GM12892 (cell line): ENCODE results near the gene ANAPC2.
A peak's percentile ranks its signal among the peaks of the same experiment; 100 is the strongest.

ENCODE experiments used
- DNase-seq: peaks from one replicate; pipeline ENCODE4 v3.0.0; 2011; ENCODE audit not compliant: insufficient read length
- FAIRE-seq: peaks from 2 replicates; lab custom pipeline; 2011; peaks lifted over from hg19 to GRCh38; lab: Jason Lieb, UNC
- POLR2A ChIP-seq: IDR thresholded peaks from 2 replicates; pipeline ENCODE4 v1.6.1; 2011; ENCODE audit warnings: low read depth, low read length, control low read depth
- POLR2AphosphoS5 ChIP-seq: IDR thresholded peaks from 2 replicates; pipeline ENCODE4 v1.6.1; 2011; ENCODE audit warnings: low read depth, low read length, control low read depth
- TAF1 ChIP-seq: IDR thresholded peaks from 2 replicates; pipeline ENCODE4 v1.6.1; 2011; ENCODE audit warnings: low read depth, mild to moderate bottlenecking, control low read depth, low read length, borderline replicate concordance

Gene ANAPC2

DNA sequence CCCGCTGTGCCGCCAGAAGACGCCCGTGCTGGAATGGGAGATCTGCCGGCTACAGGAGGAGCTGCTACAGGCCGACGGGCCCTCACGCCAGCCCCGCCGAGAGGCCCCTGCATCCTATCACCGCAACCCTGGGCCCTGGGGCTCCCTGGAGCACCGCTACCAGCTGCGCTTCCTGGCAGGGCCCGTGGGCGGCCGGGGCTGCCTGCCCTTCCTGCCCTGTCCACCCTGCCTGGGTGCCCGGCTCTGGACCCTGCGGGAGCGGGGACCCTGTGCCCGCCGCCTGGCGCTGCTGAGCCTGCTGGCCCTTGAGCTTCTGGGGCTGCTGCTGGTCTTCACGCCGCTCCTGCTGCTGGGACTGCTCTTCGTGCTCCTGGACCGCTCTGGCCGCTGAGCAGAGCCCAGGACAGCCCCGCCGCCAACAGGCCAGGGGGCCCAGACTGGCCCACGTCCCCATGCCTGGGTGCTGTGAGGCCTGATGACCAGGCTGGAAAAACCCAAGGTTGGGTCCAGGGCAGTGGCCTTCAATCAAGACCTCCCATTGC, 29.9 kb upstream of the ANAPC2 start:
- FAIRE-seq (no peak), DNase-seq (no peak)
- no peak for TF ChIP-seq POLR2A
- TF ChIP-seq TAF1 = no peak
- no peak for TF ChIP-seq POLR2AphosphoS5

DNA sequence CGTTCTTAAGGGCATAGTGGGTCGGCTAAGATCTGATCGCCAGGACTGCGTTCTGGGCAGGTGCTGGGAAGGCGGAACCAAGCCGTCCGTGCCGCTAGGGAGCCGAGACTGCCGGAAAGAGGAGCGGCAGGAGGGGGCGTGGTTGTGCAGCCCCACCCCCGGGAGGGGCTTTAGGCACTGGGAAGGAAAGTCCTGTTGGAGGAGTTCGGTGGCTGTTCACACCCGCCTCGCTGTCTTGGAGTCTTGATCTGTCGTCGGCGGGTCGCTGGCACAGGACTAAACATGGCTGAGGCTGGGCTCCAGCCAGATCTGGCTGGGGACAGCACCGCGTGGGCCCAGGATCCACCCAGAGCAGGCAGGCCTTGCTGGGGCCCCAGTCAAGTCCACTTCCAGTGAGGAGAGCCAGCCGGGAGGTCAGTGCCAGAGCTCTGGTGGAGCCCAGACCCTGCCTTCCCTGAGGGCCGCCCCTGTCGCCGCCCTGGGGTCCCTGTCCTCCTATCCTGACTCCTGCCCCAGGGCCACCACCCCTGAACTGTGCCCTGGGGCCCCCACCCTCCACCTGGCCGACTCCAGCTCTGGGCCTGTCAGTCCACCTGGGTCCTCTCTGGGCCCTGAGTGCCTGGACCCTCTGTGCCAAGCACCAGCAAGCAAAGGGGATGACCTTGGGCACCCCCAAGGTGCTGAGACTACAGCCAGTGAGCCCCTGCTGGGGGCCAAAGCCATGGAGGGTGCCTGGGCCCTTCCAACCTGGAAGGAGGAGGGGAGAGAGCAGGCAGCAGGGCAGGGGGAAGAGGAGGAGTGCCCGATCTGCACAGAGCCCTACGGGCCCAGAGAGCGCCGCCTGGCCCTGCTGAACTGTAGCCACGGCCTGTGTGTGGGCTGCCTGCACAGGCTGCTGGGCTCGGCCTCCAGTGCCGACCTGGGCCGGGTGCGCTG, 29.2 kb upstream of the ANAPC2 start:
- FAIRE-seq (no peak), DNase-seq (no peak)
- TF ChIP-seq TAF1 (no peak), POLR2A (no peak), POLR2AphosphoS5 (no peak)

- FAIRE-seq = no peak
- TF ChIP-seq POLR2AphosphoS5 = no peak
- no peak for TF ChIP-seq POLR2A
- DNase-seq = no peak
Observed at GRCh38 chr9:137216188-137216965, 28.0 kb upstream of the ANAPC2 start.

DNA sequence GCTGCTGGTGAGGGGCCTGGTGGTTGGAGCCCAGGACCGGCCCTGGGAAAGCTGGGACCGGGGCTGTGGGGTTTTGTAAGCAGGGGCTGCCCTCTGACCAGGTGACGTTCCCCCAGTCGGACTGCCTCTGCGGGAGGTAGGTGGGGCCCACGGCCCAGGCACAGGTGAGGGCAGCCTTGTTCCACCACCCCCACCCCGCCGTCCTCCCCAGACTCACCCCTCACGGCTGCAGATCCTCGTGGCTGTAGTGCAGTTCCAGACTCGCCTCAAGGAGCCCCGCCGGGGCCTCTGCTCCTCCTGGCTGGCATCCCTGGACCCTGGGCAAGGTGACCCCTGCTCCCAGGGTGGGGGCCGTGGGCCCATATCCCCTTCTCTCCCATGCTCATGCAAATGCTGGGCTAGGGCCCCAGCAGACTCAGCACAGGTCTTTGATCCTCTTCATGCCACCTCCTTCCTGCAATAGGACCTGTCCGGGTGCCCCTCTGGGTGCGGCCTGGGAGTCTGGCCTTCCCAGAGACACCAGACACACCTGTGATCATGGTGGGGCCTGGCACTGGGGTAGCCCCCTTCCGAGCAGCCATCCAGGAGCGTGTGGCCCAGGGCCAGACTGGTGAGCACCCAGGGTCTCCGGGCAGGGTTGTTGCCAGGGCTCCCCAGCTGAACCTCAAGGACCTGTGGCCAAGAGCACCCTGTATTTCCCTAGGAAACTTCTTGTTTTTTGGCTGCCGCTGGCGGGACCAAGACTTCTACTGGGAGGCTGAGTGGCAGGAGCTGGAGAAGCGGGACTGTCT, 27.0 kb upstream of the ANAPC2 start:
- TF ChIP-seq POLR2AphosphoS5 = no peak
- no peak for TF ChIP-seq TAF1
- no peak for TF ChIP-seq POLR2A
- no peak for FAIRE-seq

GRCh38 chr9:137214620-137215019, 26.3 kb upstream of the ANAPC2 start:
- no peak for TF ChIP-seq POLR2A
- no peak for TF ChIP-seq TAF1
- TF ChIP-seq POLR2AphosphoS5 = no peak
- no peak for FAIRE-seq
- no peak for DNase-seq

More for the DNA sequence above, 27.0 kb upstream of the ANAPC2 start:
- DNase-seq = no peak

DNA sequence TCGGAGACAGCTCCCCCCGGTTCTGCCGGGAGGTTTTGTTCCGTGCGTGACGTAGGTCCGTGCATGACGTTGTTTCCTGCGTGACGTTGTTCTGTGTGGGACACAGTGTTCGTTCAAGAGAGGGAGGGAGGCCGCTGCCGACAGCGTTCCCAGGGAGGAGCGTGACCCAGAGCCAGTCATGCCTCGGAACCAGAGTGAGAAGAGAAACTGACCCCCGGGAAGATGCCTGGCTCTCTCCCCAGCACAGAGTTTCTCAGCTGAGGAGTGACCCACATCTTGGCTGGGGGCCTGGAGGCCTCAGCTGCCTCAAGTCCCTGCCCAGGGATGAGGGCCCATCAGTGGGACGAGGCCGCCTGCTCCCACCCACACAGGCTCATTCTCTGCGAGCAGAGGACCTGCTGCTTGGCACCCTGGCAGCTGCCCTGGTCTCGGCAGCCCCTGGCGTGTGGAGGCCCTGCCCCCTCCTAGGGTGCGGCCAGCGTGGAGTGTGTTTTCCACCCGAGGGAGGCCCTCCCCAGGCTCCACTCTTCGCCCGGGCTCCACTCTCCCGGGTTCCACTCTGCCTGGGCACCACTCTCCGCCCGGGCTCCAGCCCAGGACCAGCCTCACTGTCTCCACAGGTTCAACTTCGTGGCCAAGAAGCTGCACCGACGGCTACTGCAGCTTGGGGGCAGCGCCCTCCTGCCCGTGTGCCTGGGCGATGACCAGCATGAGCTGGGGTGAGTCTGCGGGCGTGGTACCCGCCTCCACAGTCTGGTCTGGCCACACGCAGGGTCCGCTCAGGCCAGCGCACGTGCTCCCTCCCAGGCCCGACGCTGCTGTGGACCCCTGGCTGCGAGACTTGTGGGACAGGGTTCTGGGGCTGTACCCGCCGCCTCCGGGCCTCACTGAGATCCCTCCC, 25.1 kb upstream of the ANAPC2 start:
- TF ChIP-seq POLR2A (no peak), POLR2AphosphoS5 (no peak), TAF1 (no peak)
- DNase-seq = no peak
- no peak for FAIRE-seq

DNA sequence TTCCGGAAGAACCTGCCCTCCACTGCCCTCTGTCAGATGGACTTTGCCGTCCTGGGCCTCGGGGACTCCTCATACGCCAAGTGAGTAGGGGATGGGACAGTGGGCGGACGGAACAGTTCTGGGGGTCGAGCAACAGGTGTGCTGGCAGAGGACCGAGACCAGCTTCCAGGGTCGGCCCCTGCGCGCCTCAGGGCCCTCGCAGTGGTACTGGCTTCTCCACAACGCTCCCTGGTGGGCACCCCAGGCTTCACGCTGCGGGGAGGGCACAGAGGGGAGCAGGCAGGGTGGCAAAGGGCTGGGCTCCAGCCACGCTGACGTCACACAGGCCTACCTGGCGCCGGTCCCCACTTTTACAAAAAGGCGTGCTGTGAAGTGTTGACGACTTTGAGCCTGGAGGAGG, 24.2 kb upstream of the ANAPC2 start:
- no peak for FAIRE-seq
- DNase-seq = no peak
- TF ChIP-seq POLR2AphosphoS5 = no peak
- TF ChIP-seq POLR2A = no peak
- no peak for TF ChIP-seq TAF1

DNA sequence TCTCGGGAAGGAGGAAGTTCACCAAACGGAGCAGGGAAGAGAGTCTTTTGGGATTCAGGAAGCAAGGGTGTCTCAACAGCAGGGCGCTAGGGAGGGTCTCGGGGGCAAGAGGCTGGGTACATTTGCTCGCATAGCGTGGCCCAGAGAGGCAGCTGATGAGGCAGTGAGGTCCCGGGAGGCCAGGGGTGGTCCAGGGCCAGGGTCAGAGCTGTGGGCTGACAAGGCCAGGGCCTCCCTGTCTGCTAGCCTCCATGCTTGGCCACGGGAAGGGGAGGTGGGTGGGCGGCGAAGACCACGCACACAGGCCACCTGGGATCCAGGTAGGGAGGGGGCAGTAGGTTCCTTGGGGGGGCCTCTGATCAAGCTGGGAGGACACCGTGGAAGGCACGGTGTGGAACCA, 23.2 kb upstream of the ANAPC2 start:
- peak; percentile 17 for FAIRE-seq
- TF ChIP-seq POLR2A (peak; percentile 15; the same call in 1 of the 2 replicates), TAF1 (no peak)
- DNase-seq = no peak

- TF ChIP-seq TAF1 (no peak), POLR2A (no peak; the same call in 1 of the 2 replicates), POLR2AphosphoS5 (no peak)
- DNase-seq (no peak), FAIRE-seq (no peak)
Observed at GRCh38 chr9:137206602-137207001, 18.2 kb upstream of the ANAPC2 start.

GRCh38 chr9:137205126-137206069, 17.0 kb upstream of the ANAPC2 start, which contains the start of the genes NDOR1 and TMEM203:
TSS of gene NDOR1 (plus strand) at chr9:137205700. CDS start at chr9:137205778, 78 bp downstream.
TSS of gene TMEM203 (minus strand) at chr9:137205648. CDS start at chr9:137205414, 234 bp downstream.
- peak; percentile 78; the same call in 1 of the 2 replicates for TF ChIP-seq TAF1
- TF ChIP-seq POLR2A = peak; percentile 88
- TF ChIP-seq POLR2AphosphoS5 = peak; percentile 78
- peak; percentile 100 for DNase-seq
- FAIRE-seq = peak; percentile 97
